HG03439 (cell line): ENCODE measurements around the gene CABLES2.

Source experiments
- ATAC-seq: cut with Tn5 transposase; IDR thresholded peaks from one replicate; pipeline ENCODE4 v1.9.1; 2021; ENCODE audit warnings: mild to moderate bottlenecking, moderate library complexity; ENCODE audit not compliant: unreplicated experiment

CABLES2 gene

GRCh38 chr20:62372042-62372993, 34.8 kb downstream of the CABLES2 start:
- no peak for ATAC-seq

GRCh38 chr20:62371588-62372041, 35.5 kb downstream of the CABLES2 start:
- ATAC-seq: no peak

GRCh38 chr20:62370807-62371587, 36.1 kb downstream of the CABLES2 start:
- ATAC-seq: no peak

GRCh38 chr20:62370115-62370806, 36.8 kb downstream of the CABLES2 start:
- ATAC-seq: no peak

- no peak for ATAC-seq
Observed at GRCh38 chr20:62369815-62370114, 37.3 kb downstream of the CABLES2 start.

GRCh38 chr20:62368976-62369814, 37.9 kb downstream of the CABLES2 start:
- ATAC-seq: no peak

- no peak for ATAC-seq
Observed at GRCh38 chr20:62368392-62368975, 38.6 kb downstream of the CABLES2 start.

- no peak for ATAC-seq
Observed at GRCh38 chr20:62367633-62368391, 39.3 kb downstream of the CABLES2 start.

- ATAC-seq: no peak
Observed at GRCh38 chr20:62367136-62367632, 39.9 kb downstream of the CABLES2 start, which contains the start of gene LAMA5. LAMA5 (minus strand) TSS chr20:62367312; CDS start chr20:62367245, 67 bp downstream.

- ATAC-seq: no peak
Observed at GRCh38 chr20:62366370-62367135, 40.5 kb downstream of the CABLES2 start.

- no peak for ATAC-seq
Observed at GRCh38 chr20:62365814-62366369, 41.2 kb downstream of the CABLES2 start.

- ATAC-seq: no peak
Observed at GRCh38 chr20:62364911-62365736, 42.0 kb downstream of the CABLES2 start.

GRCh38 chr20:62363920-62364851, 42.9 kb downstream of the CABLES2 start:
- ATAC-seq: no peak

GRCh38 chr20:62362991-62363919, 43.8 kb downstream of the CABLES2 start:
- no peak for ATAC-seq

- no peak for ATAC-seq
Observed at GRCh38 chr20:62362590-62362940, 44.5 kb downstream of the CABLES2 start.
